AG09319 (cell line): ENCODE measurements around the gene XYLT2.
"Not testable (repeated sequence)": the region's sequence is repeated elsewhere in the genome, so short reads cannot be mapped to it uniquely, and the experiment has no call there.

Source experiments
- DNase-seq: peaks from one replicate; pipeline ENCODE4 v3.0.0-alpha.2; 2010; ENCODE audit warnings: low read depth; ENCODE audit errors: extremely low read depth
- TF ChIP-seq, protein P1 (sequence below): IDR thresholded peaks from 2 replicates; pipeline ENCODE4 v1.5.1; 2011; ENCODE audit warnings: low read depth, mild to moderate bottlenecking, inconsistent platforms, low read length, moderate library complexity

The XYLT2 gene

DNA sequence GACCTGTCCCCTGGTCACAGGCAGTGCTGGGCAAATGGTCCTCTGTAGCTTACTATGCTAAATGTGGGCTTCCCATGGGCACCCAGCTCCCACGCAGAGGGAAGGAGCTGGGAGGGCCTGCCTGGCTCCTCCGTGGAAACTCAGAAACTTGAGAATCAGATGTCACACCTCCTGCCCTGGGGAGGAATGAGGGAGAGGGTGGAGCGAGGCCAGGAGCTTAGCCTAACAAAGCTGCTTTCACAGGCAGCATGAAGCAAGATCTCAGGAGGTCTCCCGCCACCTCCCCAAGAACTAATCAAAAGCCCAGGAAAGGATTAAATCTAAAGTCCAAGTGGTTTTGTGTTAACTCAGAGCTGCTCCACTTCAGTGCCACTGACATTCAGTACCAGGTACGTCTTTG, 33.6 kb upstream of the XYLT2 start:
- no peak for DNase-seq
- TF ChIP-seq, protein P1, sequence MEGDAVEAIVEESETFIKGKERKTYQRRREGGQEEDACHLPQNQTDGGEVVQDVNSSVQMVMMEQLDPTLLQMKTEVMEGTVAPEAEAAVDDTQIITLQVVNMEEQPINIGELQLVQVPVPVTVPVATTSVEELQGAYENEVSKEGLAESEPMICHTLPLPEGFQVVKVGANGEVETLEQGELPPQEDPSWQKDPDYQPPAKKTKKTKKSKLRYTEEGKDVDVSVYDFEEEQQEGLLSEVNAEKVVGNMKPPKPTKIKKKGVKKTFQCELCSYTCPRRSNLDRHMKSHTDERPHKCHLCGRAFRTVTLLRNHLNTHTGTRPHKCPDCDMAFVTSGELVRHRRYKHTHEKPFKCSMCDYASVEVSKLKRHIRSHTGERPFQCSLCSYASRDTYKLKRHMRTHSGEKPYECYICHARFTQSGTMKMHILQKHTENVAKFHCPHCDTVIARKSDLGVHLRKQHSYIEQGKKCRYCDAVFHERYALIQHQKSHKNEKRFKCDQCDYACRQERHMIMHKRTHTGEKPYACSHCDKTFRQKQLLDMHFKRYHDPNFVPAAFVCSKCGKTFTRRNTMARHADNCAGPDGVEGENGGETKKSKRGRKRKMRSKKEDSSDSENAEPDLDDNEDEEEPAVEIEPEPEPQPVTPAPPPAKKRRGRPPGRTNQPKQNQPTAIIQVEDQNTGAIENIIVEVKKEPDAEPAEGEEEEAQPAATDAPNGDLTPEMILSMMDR, result no peak

GRCh38 chr17:50314456-50315011, 31.4 kb upstream of the XYLT2 start:
- no peak for DNase-seq
- TF ChIP-seq, protein P1, result no peak

- TF ChIP-seq, protein P1, result no peak
- DNase-seq, result no peak
Measured at GRCh38 chr17:50316016-50316587, 29.8 kb upstream of the XYLT2 start.

GRCh38 chr17:50316660-50317059, 29.3 kb upstream of the XYLT2 start:
- DNase-seq, result not testable (repeated sequence)

DNA sequence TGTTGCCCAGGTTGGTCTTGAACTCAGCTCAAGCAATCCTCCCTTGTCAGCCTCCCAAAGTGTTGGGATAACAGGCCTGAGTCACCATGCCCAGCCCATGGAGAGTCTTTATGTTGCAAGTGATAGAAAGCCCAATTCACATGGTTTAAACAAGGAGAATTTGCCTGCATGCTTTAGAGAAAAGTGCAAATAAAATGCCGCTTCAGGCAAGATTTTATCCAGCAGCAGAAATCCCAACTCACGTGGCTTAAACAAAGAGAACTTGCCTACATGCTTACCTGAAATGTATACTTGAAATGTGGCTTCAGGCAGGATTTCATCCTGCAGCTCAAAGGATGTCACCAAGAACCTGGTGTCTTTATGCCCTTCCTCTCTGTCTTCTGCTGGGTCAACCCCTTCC, 28.8 kb upstream of the XYLT2 start:
- no peak for DNase-seq
- TF ChIP-seq, protein P1, result no peak

DNA sequence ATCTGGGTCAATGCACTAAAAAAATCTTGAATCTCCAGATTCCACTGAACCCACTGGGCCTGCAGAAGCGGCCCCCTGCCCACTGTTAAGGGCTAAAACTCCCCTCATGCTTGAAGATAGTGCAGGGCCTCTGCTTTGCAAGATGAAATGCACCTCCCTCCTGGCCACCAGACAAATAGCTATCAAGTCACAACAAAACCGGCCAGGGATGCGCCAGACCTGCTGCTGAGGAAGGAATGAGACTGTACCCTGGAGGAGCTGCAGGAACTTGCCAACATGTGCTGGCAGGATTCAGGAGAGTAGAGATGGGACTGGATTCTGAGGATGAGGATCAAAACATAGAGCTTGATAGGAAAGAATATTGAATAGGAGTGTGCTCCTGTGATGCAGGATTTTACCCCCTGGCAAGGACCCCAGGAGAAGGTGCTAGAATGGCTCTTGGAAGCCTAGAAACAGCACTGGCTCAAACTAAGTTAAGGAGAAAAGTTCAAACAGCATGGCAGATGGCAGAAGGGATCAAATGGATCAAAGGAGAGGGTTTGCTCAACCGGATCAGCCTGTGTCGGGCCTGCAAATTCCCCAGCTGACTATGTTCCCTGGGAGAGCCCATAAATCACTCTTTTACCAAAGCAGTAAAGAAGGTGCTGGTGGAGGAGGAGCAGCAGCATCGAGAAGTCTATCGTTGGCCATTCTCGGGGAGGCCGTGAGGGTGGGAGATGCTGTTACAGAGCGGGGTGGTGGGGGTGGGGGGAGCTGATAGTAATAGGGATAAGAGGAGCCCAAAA, 27.2 kb upstream of the XYLT2 start:
- no peak for DNase-seq
- TF ChIP-seq, protein P1, result no peak

DNA sequence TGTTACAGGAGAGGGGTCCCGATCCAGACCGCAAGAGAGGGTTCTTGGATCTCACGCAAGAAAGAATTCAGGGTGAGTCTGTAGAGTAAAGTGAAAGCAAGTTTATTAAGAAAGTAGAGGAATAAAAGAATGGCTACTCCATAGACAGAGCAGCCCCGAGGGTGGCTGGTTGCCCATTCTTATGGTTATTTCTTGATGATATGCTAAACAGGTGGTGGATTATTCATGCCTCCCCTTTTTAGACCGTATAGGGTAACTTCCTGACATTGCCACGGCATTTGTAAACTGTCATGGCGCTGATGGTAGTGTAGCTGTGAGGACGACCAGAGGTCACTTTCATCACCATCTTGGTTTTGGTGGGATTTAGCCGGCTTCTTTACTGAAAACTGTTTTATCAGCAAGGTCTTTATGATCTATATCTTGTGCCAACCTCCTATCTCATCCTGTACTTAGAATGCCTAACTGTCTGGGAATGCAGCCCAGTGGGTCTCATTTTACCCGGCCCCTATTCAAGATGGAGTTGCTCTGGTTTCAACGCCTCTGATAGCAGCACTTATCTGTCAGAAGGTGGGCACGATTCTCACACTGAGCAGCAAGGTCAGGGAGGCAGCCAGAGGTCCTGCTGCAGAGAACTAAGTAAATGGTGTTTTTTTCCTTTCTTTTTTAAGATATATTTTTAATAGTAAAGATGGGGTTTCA, 26.5 kb upstream of the XYLT2 start:
- TF ChIP-seq, protein P1, result no peak
- no peak for DNase-seq
